ENCODE data around the gene TBC1D5.

GRCh38 chr3:17783426-17783825 lies 41.0 kb upstream of the TBC1D5 start:
- TF ChIP-seq EZH2 (IDR thresholded peaks at IDR 0.05; ENCODE audit: borderline replicate concordance, insufficient read depth, low read depth, low read length, poor library complexity, severe bottlenecking), result no peak
- TF ChIP-seq, protein P1, sequence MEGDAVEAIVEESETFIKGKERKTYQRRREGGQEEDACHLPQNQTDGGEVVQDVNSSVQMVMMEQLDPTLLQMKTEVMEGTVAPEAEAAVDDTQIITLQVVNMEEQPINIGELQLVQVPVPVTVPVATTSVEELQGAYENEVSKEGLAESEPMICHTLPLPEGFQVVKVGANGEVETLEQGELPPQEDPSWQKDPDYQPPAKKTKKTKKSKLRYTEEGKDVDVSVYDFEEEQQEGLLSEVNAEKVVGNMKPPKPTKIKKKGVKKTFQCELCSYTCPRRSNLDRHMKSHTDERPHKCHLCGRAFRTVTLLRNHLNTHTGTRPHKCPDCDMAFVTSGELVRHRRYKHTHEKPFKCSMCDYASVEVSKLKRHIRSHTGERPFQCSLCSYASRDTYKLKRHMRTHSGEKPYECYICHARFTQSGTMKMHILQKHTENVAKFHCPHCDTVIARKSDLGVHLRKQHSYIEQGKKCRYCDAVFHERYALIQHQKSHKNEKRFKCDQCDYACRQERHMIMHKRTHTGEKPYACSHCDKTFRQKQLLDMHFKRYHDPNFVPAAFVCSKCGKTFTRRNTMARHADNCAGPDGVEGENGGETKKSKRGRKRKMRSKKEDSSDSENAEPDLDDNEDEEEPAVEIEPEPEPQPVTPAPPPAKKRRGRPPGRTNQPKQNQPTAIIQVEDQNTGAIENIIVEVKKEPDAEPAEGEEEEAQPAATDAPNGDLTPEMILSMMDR (IDR thresholded peaks at IDR 0.05), result no peak

All from B cell (primary cell).